K562 (cell line): ENCODE data around the gene BRD4. TPM values are rescaled to one million over a fixed set of nuclear protein-coding genes. Genes with fewer than 3 reads are reported as not detected.

Experiments
- ATF1 ChIP-seq, 2 experiments: fragments of 450-650 bp in 1 of 2; IDR thresholded peaks; 2 replicates each; pipeline ENCODE4 v1.6.1; 2016; ENCODE audit warnings: missing compliant biosample characterization in 1 of 2, missing genetic modification characterization in 1 of 2
- BHLHE40 ChIP-seq: IDR thresholded peaks from 2 replicates; pipeline ENCODE4 v1.6.1; 2011; ENCODE audit warnings: low read length, improper control_type of control experiment
- CREM ChIP-seq: IDR thresholded peaks from 2 replicates; pipeline ENCODE4 v1.6.1; 2014; ENCODE audit warnings: antibody characterized with exemption, low read depth
- CTBP1 ChIP-seq: fragments of 450-650 bp; IDR thresholded peaks from 2 replicates; pipeline ENCODE4 v1.6.1; 2016; ENCODE audit warnings: borderline replicate concordance
- FOXO4 ChIP-seq: fragments of 450-650 bp; formaldehyde crosslinking; IDR thresholded peaks from 2 replicates; pipeline ENCODE4 v1.4.0; 2020; ENCODE audit warnings: mild to moderate bottlenecking, moderate library complexity
- GTF2A2 ChIP-seq: IDR thresholded peaks from 2 replicates; pipeline ENCODE4 v1.6.1; 2016; ENCODE audit warnings: mild to moderate bottlenecking, missing genetic modification characterization, missing compliant biosample characterization
- HMGN3 ChIP-seq: IDR thresholded peaks from 2 replicates; pipeline ENCODE4 v1.6.1; 2011; ENCODE audit warnings: borderline replicate concordance, low read depth, mild to moderate bottlenecking, mixed read lengths, low read length; ENCODE audit not compliant: insufficient read length; ENCODE audit errors: extremely low read depth
- HOMEZ ChIP-seq: fragments of 250-450 bp; sonication (Bioruptor Pico); IDR thresholded peaks from 2 replicates; pipeline ENCODE4 v1.4.0; 2020; ENCODE audit warnings: mild to moderate bottlenecking, moderate library complexity
- KLF13 ChIP-seq: fragments of 450-650 bp; IDR thresholded peaks from 2 replicates; pipeline ENCODE4 v1.6.1; 2016; ENCODE audit warnings: missing genetic modification characterization, low read depth, mild to moderate bottlenecking, missing compliant biosample characterization, moderate library complexity, borderline replicate concordance
- PATZ1 ChIP-seq: fragments of 250-450 bp; sonication (Bioruptor Pico); IDR thresholded peaks from 2 replicates; pipeline ENCODE4 v1.5.0; 2020; ENCODE audit warnings: mild to moderate bottlenecking, borderline replicate concordance
- POLR2AphosphoS2 ChIP-seq: IDR thresholded peaks from 2 replicates; pipeline ENCODE4 v1.6.1; 2012; ENCODE audit warnings: low read length, improper control_type of control experiment
- PYGO2 ChIP-seq: fragments of 450-650 bp; IDR thresholded peaks from 2 replicates; pipeline ENCODE4 v1.6.1; 2016; ENCODE audit warnings: mild to moderate bottlenecking, missing genetic modification characterization, moderate library complexity, missing compliant biosample characterization
- RBM14 ChIP-seq: fragments of 200-400 bp; formaldehyde crosslinking; IDR thresholded peaks from 2 replicates; pipeline ENCODE4 v1.6.1; 2018; ENCODE audit warnings: low read depth, mild to moderate bottlenecking, low read length, moderate library complexity, borderline replicate concordance; ENCODE audit not compliant: insufficient read depth
- SMAD2 ChIP-seq: fragments of 150-350 bp; IDR thresholded peaks from 2 replicates; pipeline ENCODE4 v1.6.1; 2014; ENCODE audit warnings: low read depth, mild to moderate bottlenecking, low read length
- SMAD4 ChIP-seq: fragments of 250-450 bp; sonication (Bioruptor Pico); conservative IDR thresholded peaks from 2 replicates; pipeline ENCODE4 v1.8.0; 2021; ENCODE audit warnings: inconsistent platforms, mild to moderate bottlenecking, moderate library complexity
- STAT5B ChIP-seq: fragments of 250-450 bp; sonication (Bioruptor Pico); IDR thresholded peaks from 2 replicates; pipeline ENCODE4 v1.8.0; 2021; ENCODE audit warnings: mild to moderate bottlenecking, inconsistent platforms
- TSC22D4 ChIP-seq: fragments of 450-650 bp; IDR thresholded peaks from 2 replicates; pipeline ENCODE4 v1.6.1; 2016; ENCODE audit warnings: missing genetic modification characterization, missing biosample characterization, control low read depth
- ZC3H11A ChIP-seq: IDR thresholded peaks from 2 replicates; pipeline ENCODE4 v1.6.1; 2012; ENCODE audit warnings: low read depth, low read length, improper control_type of control experiment
- ZFP91 ChIP-seq: sonication (generic); formaldehyde crosslinking; IDR thresholded peaks from 2 replicates; pipeline ENCODE4 v1.8.0; 2022; ENCODE audit warnings: mild to moderate bottlenecking, missing genetic modification reagents
- ZNF586 ChIP-seq: fragments of 450-650 bp; formaldehyde crosslinking; conservative IDR thresholded peaks from 2 replicates; pipeline ENCODE4 v1.4.0; 2020; ENCODE audit warnings: mild to moderate bottlenecking, moderate library complexity
- polyA plus RNA-seq, 8 experiments: library from polyadenylated mRNA; depleted of rRNA in 4 of 8; stranded (reverse) in 5 of 8; unstranded in 3 of 8; fragments of >200 nt; fragmentation: Nextera tagmentation in 2 of 8; fragmentation: Illumina TruSeq in 1 of 8; extraction: Ambion mirVana in 2 of 8; extraction: Trizol in 1 of 8; gene quantifications; 2 replicates each; pipeline versions ENCODE4 v1.2.1 to v1.2.3, GENCODE V29; 2011 to 2014; ENCODE audit warnings: inconsistent platforms in 1 of 8, missing spikeins in 1 of 8
- total RNA-seq, 7 experiments: library from RNA; depleted of rRNA in 6 of 7; stranded (reverse); fragments of >200 nt in 6 of 7; fragmentation: Illumina TruSeq in 2 of 7; extraction: Trizol in 2 of 7; gene quantifications; 2 replicates each; pipeline versions ENCODE4 v1.2.1 to v1.2.3, GENCODE V29; 2011 to 2021; ENCODE audit warnings: low replicate concordance in 1 of 7

Gene BRD4
- total and polyA plus RNA-seq, 9 of the 15 experiments (the other 6 are each of a cell fraction or from before 2014, with no cell fraction given), result 1.8 to 105 (median 15.6) TPM

- TF ChIP-seq ZFP91 (CRISPR knock-in tag), result peak; percentile 71; the same call in 1 of the 2 replicates
- no peak for TF ChIP-seq RBM14
- no peak for TF ChIP-seq SMAD4 (CRISPR knock-in tag)
- peak; percentile 75 for TF ChIP-seq KLF13 (tag)
- TF ChIP-seq CTBP1, result peak; percentile 78
- TF ChIP-seq ZNF586 (CRISPR knock-in tag), result no peak
- no peak for TF ChIP-seq HMGN3
- TF ChIP-seq PYGO2 (tag), result no peak
- TF ChIP-seq HOMEZ (CRISPR knock-in tag), result no peak
- no peak for TF ChIP-seq STAT5B
- TF ChIP-seq ZC3H11A, result no peak
- no peak for TF ChIP-seq BHLHE40
- TF ChIP-seq FOXO4, result no peak
- no peak for TF ChIP-seq SMAD2
- TF ChIP-seq ATF1 (CRISPR knock-in tag; IDR thresholded peaks at IDR 0.05), result no peak
- peak; percentile 23; the same call in 1 of the 2 replicates for TF ChIP-seq ATF1 (tag; IDR thresholded peaks at IDR 0.05)
- no peak for TF ChIP-seq POLR2AphosphoS2
- TF ChIP-seq TSC22D4 (tag), result no peak
- TF ChIP-seq GTF2A2 (tag), result no peak
- no peak for TF ChIP-seq PATZ1 (CRISPR knock-in tag)
- no peak for TF ChIP-seq CREM
These were observed 47.8 kb upstream of the BRD4 start (continued) for GRCh38 chr19:15379999-15380647.
